HepG2 (cell line): ENCODE measurements around the gene ZNF33B. TPM values are rescaled to one million over a fixed set of nuclear protein-coding genes. Genes with fewer than 3 reads are reported as not detected.
"Not testable (repeated sequence)": the region's sequence is repeated elsewhere in the genome, so short reads cannot be mapped to it uniquely, and the experiment has no call there.

Source experiments
- FOXA1 ChIP-seq, 2 experiments: fragments of 450-650 bp in 1 of 2; sonication (generic) in 1 of 2; formaldehyde crosslinking in 1 of 2; IDR thresholded peaks; 2 replicates each; pipeline versions ENCODE4 v1.4.0 to v1.6.1; 2016 to 2020; ENCODE audit warnings: missing genetic modification reagents in 1 of 2
- GATAD2A ChIP-seq: IDR thresholded peaks from 2 replicates; pipeline ENCODE4 v1.6.1; 2016
- HDAC2 ChIP-seq: sonication (generic); formaldehyde crosslinking; IDR thresholded peaks from 2 replicates; pipeline ENCODE4 v1.4.0; 2020; ENCODE audit warnings: missing genetic modification reagents
- polyA plus RNA-seq, 8 experiments: library from polyadenylated mRNA; depleted of rRNA in 3 of 8; stranded (reverse) in 7 of 8; unstranded in 1 of 8; fragments of >200 nt; fragmentation: Illumina TruSeq in 4 of 8; extraction: Trizol in 4 of 8; gene quantifications; 2 replicates each; pipeline versions ENCODE4 v1.2.1 to v1.2.3, GENCODE V29; 2011 to 2016; ENCODE audit warnings: low read depth in 4 of 8, missing spikeins in 1 of 8, mixed read lengths in 1 of 8; ENCODE audit not compliant: insufficient read depth in 1 of 8
- total RNA-seq, 5 experiments: library from RNA; depleted of rRNA; stranded (reverse); fragments of >200 nt; fragmentation: Illumina TruSeq; extraction: Trizol; gene quantifications; 2 replicates each; pipeline ENCODE4 v1.2.3, GENCODE V29; 2016; ENCODE audit warnings: low read depth in 1 of 5
- TF ChIP-seq, protein P1 (sequence below), 2 experiments: sonication (generic) in 1 of 2; formaldehyde crosslinking in 1 of 2; IDR thresholded peaks; 2 replicates each; pipeline versions ENCODE4 v1.4.0 to v1.6.1; 2016 to 2020; ENCODE audit warnings: borderline replicate concordance in 1 of 2, low read depth in 1 of 2, mild to moderate bottlenecking in 1 of 2, missing genetic modification reagents in 1 of 2
- TF ChIP-seq, protein P2 (sequence below): sonication (generic); formaldehyde crosslinking; IDR thresholded peaks from 2 replicates; pipeline ENCODE4 v1.4.0; 2020; ENCODE audit warnings: missing genetic modification reagents
- TF ChIP-seq, protein P3 (sequence below): sonication (generic); formaldehyde crosslinking; IDR thresholded peaks from 2 replicates; pipeline ENCODE4 v1.8.1; 2022; ENCODE audit warnings: low read depth, mild to moderate bottlenecking, missing genetic modification reagents

Gene ZNF33B
- total and polyA plus RNA-seq, 2 of the 13 experiments (the other 11 are each of a cell fraction or from before 2014, with no cell fraction given) = 18.4 to 23.5 TPM

DNA sequence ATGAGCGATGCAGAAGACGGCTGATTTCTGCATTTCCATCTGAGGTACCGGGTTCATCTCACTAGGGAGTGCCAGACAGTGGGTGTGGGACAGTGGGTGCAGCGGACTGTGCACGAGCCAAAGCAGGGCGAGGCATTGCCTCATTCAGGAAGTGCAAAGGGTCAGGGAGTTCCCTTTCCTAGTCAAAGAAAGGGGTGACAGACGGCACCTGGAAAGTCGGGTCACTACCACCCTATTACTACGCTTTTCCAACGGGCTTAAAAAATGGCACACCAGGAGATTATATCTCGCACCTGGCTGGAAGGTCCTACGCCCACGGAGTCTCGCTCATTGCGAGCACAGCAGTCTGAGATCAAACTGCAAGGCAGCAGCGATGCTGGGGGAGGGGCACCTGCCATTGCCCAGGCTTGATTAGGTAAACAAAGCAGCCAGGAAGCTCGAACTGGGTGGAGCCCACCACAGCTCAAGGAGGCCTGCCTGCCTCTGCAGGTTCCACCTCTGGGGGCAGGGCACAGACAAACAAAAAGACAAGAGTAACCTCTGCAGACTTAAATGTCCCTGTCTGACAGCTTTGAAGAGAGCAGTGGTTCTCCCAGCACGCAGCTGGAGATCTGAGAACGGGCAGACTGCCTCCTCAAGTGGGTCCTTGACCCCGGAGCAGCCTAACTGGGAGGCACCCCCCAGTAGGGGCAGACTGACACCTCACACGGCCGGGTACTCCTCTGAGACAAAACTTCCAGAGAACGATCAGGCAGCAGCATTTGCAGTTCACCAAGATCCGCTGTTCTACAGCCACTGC lies 27.0 kb upstream of the ZNF33B start (continued):
- TF ChIP-seq, protein P1, sequence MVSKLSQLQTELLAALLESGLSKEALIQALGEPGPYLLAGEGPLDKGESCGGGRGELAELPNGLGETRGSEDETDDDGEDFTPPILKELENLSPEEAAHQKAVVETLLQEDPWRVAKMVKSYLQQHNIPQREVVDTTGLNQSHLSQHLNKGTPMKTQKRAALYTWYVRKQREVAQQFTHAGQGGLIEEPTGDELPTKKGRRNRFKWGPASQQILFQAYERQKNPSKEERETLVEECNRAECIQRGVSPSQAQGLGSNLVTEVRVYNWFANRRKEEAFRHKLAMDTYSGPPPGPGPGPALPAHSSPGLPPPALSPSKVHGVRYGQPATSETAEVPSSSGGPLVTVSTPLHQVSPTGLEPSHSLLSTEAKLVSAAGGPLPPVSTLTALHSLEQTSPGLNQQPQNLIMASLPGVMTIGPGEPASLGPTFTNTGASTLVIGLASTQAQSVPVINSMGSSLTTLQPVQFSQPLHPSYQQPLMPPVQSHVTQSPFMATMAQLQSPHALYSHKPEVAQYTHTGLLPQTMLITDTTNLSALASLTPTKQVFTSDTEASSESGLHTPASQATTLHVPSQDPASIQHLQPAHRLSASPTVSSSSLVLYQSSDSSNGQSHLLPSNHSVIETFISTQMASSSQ (IDR thresholded peaks at IDR 0.05; ENCODE audit: low read depth) = not testable (repeated sequence)
- TF ChIP-seq, protein P1 (CRISPR knock-in tag; IDR thresholded peaks at IDR 0.05; ENCODE audit: borderline replicate concordance) = peak; percentile 41; the same call in 1 of the 2 replicates
- TF ChIP-seq, protein P2, sequence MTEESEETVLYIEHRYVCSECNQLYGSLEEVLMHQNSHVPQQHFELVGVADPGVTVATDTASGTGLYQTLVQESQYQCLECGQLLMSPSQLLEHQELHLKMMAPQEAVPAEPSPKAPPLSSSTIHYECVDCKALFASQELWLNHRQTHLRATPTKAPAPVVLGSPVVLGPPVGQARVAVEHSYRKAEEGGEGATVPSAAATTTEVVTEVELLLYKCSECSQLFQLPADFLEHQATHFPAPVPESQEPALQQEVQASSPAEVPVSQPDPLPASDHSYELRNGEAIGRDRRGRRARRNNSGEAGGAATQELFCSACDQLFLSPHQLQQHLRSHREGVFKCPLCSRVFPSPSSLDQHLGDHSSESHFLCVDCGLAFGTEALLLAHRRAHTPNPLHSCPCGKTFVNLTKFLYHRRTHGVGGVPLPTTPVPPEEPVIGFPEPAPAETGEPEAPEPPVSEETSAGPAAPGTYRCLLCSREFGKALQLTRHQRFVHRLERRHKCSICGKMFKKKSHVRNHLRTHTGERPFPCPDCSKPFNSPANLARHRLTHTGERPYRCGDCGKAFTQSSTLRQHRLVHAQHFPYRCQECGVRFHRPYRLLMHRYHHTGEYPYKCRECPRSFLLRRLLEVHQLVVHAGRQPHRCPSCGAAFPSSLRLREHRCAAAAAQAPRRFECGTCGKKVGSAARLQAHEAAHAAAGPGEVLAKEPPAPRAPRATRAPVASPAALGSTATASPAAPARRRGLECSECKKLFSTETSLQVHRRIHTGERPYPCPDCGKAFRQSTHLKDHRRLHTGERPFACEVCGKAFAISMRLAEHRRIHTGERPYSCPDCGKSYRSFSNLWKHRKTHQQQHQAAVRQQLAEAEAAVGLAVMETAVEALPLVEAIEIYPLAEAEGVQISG = 0 out of 2 replicates have a peak, but pooled peaks have one; percentile 25
- peak; percentile 76 for TF ChIP-seq GATAD2A (CRISPR knock-in tag)
- not testable (repeated sequence) for TF ChIP-seq FOXA1 (IDR thresholded peaks at IDR 0.05)
- TF ChIP-seq FOXA1 (CRISPR knock-in tag; IDR thresholded peaks at IDR 0.05) = peak; percentile 86
- TF ChIP-seq HDAC2 = peak; percentile 47; the same call in 1 of the 2 replicates
- TF ChIP-seq, protein P3, sequence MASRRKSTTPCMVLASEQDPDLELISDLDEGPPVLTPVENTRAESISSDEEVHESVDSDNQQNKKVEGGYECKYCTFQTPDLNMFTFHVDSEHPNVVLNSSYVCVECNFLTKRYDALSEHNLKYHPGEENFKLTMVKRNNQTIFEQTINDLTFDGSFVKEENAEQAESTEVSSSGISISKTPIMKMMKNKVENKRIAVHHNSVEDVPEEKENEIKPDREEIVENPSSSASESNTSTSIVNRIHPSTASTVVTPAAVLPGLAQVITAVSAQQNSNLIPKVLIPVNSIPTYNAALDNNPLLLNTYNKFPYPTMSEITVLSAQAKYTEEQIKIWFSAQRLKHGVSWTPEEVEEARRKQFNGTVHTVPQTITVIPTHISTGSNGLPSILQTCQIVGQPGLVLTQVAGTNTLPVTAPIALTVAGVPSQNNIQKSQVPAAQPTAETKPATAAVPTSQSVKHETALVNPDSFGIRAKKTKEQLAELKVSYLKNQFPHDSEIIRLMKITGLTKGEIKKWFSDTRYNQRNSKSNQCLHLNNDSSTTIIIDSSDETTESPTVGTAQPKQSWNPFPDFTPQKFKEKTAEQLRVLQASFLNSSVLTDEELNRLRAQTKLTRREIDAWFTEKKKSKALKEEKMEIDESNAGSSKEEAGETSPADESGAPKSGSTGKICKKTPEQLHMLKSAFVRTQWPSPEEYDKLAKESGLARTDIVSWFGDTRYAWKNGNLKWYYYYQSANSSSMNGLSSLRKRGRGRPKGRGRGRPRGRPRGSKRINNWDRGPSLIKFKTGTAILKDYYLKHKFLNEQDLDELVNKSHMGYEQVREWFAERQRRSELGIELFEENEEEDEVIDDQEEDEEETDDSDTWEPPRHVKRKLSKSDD = 0 out of 2 replicates have a peak, but pooled peaks have one; percentile 42
